Hepatocyte (in vitro differentiated cells): ENCODE data around the gene NOSTRIN. TPM values are rescaled to one million over a fixed set of nuclear protein-coding genes. Genes with fewer than 3 reads are reported as not detected.
A peak's percentile ranks its signal among the peaks of the same experiment; 100 is the strongest.

Source experiments
- DNase-seq: peaks from one replicate; pipeline ENCODE4 v3.0.0-alpha.2; 2016; ENCODE audit warnings: low spot score
- H2AFZ ChIP-seq: fragments of 200-600 bp; sonication (generic); 2 replicates; pipeline ENCODE4 v1.6.0; 2016; ENCODE audit warnings: antibody characterized with exemption, mild to moderate bottlenecking
- H3K27ac ChIP-seq: fragments of 200-600 bp; sonication (generic); 2 replicates; pipeline ENCODE4 v1.5.1; 2016; ENCODE audit warnings: mild to moderate bottlenecking
- H3K27me3 ChIP-seq: fragments of 200-600 bp; sonication (generic); 2 replicates; pipeline ENCODE4 v1.6.1; 2016
- H3K36me3 ChIP-seq: fragments of 200-600 bp; sonication (generic); replicated peaks from 2 replicates; pipeline ENCODE4 v1.5.1; 2016; ENCODE audit warnings: low read depth; ENCODE audit not compliant: insufficient read depth
- H3K4me1 ChIP-seq: fragments of 200-600 bp; sonication (generic); 2 replicates; pipeline ENCODE4 v1.5.1; 2016; ENCODE audit warnings: mild to moderate bottlenecking, moderate library complexity; ENCODE audit not compliant: insufficient read depth
- H3K4me2 ChIP-seq: fragments of 200-600 bp; sonication (generic); 2 replicates; pipeline ENCODE4 v1.6.0; 2016
- H3K4me3 ChIP-seq: fragments of 200-600 bp; sonication (generic); 2 replicates; pipeline ENCODE4 v1.5.1; 2016; ENCODE audit warnings: mild to moderate bottlenecking
- H3K79me2 ChIP-seq: fragments of 200-600 bp; sonication (generic); 2 replicates; pipeline ENCODE4 v1.6.0; 2017; ENCODE audit warnings: mild to moderate bottlenecking
- H3K9me2 ChIP-seq: fragments of 200-600 bp; sonication (generic); replicated peaks from 2 replicates; pipeline ENCODE4 v1.6.0; 2017; ENCODE audit warnings: mild to moderate bottlenecking; ENCODE audit not compliant: insufficient read depth
- H3K9me3 ChIP-seq: fragments of 200-600 bp; sonication (generic); 2 replicates; pipeline ENCODE4 v1.5.1; 2016; ENCODE audit warnings: low read depth, mild to moderate bottlenecking
- H4K20me1 ChIP-seq: fragments of 200-600 bp; sonication (generic); 2 replicates; pipeline ENCODE4 v1.6.0; 2016; ENCODE audit warnings: mild to moderate bottlenecking; ENCODE audit not compliant: insufficient read depth, poor library complexity, severe bottlenecking
- EZH2 ChIP-seq: fragments of 200-600 bp; sonication (generic); IDR thresholded peaks from 2 replicates; pipeline ENCODE4 v1.6.1; 2016; ENCODE audit warnings: antibody characterized with exemption, mild to moderate bottlenecking, borderline replicate concordance
- EZH2phosphoT487 ChIP-seq: fragments of 200-600 bp; sonication (generic); IDR thresholded peaks from one replicate; pipeline ENCODE4 v1.6.1; 2018; ENCODE audit warnings: antibody characterized with exemption, mild to moderate bottlenecking, low read depth, moderate library complexity; ENCODE audit not compliant: unreplicated experiment, severe bottlenecking
- WGBS: methylation state at CpG from one replicate; pipeline ENCODE4 v1.1.6; 2016; ENCODE audit warnings: low lambda C conversion rate; ENCODE audit errors: missing lambda C conversion rate; 5-methylcytosine and 5-hydroxymethylcytosine counted together
- polyA plus RNA-seq: library from polyadenylated mRNA; unstranded; fragments of >200 nt; fragmentation: Nextera tagmentation; extraction: Ambion mirVana; gene quantifications from 2 replicates; pipeline ENCODE4 v1.2.1, GENCODE V29; 2016
- total RNA-seq: library from RNA; depleted of rRNA; stranded (reverse); fragments of >200 nt; gene quantifications from 2 replicates; pipeline ENCODE4 v1.2.3, GENCODE V29; 2014
- TF ChIP-seq, protein P1 (sequence below): fragments of 200-600 bp; sonication (generic); IDR thresholded peaks from 2 replicates; pipeline ENCODE4 v1.5.1; 2016; ENCODE audit warnings: antibody characterized with exemption, mild to moderate bottlenecking; ENCODE audit not compliant: poor library complexity

Gene NOSTRIN
- total and polyA plus RNA-seq, 2 experiments from 2014 or later = 10.1 to 10.7 TPM

DNA sequence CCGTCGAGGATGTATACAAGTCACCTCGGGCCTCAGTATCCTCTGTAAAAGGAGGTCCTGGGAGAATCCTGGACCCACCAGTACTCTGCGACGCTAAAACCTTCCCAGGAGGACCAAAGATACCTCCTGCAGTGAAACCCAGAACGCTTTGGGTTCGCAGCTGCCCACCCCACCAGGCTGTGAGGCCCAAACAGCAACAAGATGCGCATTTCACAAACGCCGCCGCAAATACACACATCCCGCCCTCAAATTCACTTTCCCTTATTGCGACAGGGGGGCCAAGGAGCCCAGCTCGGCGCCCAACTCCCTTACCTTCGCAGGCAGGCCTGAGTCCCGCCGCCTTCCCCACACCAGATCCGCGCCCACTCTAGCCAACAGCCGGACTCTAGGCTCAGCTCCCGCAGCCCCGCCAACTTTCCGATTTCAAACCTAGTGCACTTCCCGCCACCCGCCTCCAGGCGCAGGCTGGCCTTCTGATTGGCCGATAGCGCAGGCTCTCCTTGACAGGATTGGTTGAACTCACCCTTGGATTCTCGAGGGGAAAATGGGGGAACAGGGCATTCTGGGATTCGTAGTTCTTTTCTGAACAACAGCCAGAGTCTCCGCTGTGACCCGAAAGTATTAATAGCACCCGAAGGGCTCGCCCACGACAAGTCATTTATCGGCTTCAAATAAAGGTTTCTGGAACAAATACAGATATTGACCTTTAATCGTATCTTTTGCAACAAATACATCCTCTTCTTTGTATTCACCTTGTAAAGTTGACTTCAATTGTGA is 87.8 kb downstream of the NOSTRIN start, which contains the start of gene SPC25:
Gene SPC25 (minus strand): TSS at position 425 of the 777 bp plus-strand sequence. CDS start 911 bp downstream, outside the sequence.
- H3K79me2 ChIP-seq = peaks cover 9% of the 10 kb centered on the region
- H3K4me2 ChIP-seq = peak within 1 kb of the TSS; percentile 72
- H3K4me1 ChIP-seq = no peaks in the 10 kb centered on the region
- H3K4me3 ChIP-seq = peak within 1 kb of the TSS; percentile 32
- no peaks in the 10 kb centered on the region for H3K9me3 ChIP-seq
- no peaks in the 10 kb centered on the region for H3K9me2 ChIP-seq
- WGBS = 2% methylated on average over 38 of the region's 38 CpGs
- H3K27me3 ChIP-seq = no peaks in the 10 kb centered on the region
- no peak within 1 kb of the TSS for H3K27ac ChIP-seq
- no peak for TF ChIP-seq EZH2phosphoT487
- TF ChIP-seq, protein P1, sequence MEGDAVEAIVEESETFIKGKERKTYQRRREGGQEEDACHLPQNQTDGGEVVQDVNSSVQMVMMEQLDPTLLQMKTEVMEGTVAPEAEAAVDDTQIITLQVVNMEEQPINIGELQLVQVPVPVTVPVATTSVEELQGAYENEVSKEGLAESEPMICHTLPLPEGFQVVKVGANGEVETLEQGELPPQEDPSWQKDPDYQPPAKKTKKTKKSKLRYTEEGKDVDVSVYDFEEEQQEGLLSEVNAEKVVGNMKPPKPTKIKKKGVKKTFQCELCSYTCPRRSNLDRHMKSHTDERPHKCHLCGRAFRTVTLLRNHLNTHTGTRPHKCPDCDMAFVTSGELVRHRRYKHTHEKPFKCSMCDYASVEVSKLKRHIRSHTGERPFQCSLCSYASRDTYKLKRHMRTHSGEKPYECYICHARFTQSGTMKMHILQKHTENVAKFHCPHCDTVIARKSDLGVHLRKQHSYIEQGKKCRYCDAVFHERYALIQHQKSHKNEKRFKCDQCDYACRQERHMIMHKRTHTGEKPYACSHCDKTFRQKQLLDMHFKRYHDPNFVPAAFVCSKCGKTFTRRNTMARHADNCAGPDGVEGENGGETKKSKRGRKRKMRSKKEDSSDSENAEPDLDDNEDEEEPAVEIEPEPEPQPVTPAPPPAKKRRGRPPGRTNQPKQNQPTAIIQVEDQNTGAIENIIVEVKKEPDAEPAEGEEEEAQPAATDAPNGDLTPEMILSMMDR = no peak
- TF ChIP-seq EZH2 = no peak
- H4K20me1 ChIP-seq = no peaks in the 10 kb centered on the region
- peak; percentile 93 for DNase-seq
- H2AFZ ChIP-seq = peak within 1 kb of the TSS; percentile 40
- H3K36me3 ChIP-seq = no peaks in the 10 kb centered on the region

DNA sequence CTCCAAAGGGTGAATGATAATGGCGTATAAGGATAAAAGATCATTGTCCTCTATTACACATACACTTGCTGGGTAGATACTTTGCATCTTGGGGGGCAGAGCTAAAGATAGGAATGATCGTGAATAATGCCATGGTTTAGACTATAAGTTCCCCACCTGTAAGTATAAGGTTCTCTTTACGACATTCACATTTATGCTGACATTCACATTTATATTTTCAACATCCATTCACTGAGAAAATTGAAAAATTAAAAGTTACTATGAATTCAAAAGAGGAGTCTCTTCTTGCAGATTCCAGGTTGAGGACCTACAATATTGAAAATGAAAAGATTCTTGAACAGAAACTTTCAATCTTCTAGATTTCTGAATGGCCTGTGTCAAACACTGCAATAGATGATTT is 89.9 kb downstream of the NOSTRIN start:
- Histone ChIP-seq H3K9me2 (no peaks in the 10 kb centered on the region), H3K79me2 (peaks cover 9% of the 10 kb centered on the region), H3K27me3 (no peaks in the 10 kb centered on the region), H3K9me3 (no peaks in the 10 kb centered on the region), H3K4me2 (no peak overlapping the region), H4K20me1 (no peaks in the 10 kb centered on the region), H3K36me3 (no peaks in the 10 kb centered on the region), H3K4me3 (no peak overlapping the region), H3K4me1 (no peaks in the 10 kb centered on the region), H3K27ac (no peak overlapping the region), H2AFZ (no peak overlapping the region)
- 56% methylated on average over 3 of the region's 3 CpGs for WGBS
- TF ChIP-seq EZH2 (no peak), EZH2phosphoT487 (no peak)
- TF ChIP-seq, protein P1 = no peak
- no peak for DNase-seq

DNA sequence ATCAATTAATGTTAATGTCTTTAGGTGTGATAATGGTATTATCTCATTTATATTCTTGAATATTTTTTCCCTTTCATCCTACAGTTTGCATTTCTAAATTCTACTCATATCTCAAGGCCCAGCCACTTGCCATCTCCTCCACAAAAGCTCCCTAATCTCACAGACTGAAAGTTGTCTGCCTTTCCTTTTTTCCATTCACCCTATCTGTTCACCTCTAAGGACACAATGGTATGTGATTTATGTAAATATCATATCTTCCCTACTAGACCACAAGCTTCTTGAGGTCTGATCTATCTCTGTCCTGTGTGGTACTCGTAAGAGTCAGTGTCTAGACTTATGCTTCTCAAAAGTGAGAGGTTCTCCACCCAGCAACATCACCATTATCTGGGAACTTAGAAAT is 91.7 kb downstream of the NOSTRIN start:
- no peaks in the 10 kb centered on the region for H3K9me3 ChIP-seq

More for the DNA sequence above, 91.7 kb downstream of the NOSTRIN start:
- DNase-seq = no peak
- H3K27ac ChIP-seq = no peak overlapping the region
- H2AFZ ChIP-seq = no peak overlapping the region
- H3K4me2 ChIP-seq = no peak overlapping the region
- WGBS = 92% methylated on average over 1 of the region's 1 CpG
- TF ChIP-seq, protein P1 = no peak
- no peak for TF ChIP-seq EZH2phosphoT487
- no peak for TF ChIP-seq EZH2
- H3K9me2 ChIP-seq = no peaks in the 10 kb centered on the region
- no peaks in the 10 kb centered on the region for H3K27me3 ChIP-seq
- H3K4me1 ChIP-seq = no peaks in the 10 kb centered on the region
- no peaks in the 10 kb centered on the region for H3K36me3 ChIP-seq
- no peaks in the 10 kb centered on the region for H4K20me1 ChIP-seq
- peaks cover 8% of the 10 kb centered on the region for H3K79me2 ChIP-seq
- no peak overlapping the region for H3K4me3 ChIP-seq
